DOHH2 (cell line): Measurements from ENCODE around the gene SLC6A11.

Source experiments
- CTCF ChIP-seq: fragments of 200-600 bp; sonication (generic); IDR thresholded peaks from one replicate; pipeline ENCODE4 v1.5.1; 2014; ENCODE audit warnings: antibody characterized with exemption, mild to moderate bottlenecking, low read depth, low read length; ENCODE audit not compliant: poor library complexity, severe bottlenecking
- EZH2phosphoT487 ChIP-seq: fragments of 200-600 bp; sonication (generic); IDR thresholded peaks from 2 replicates; pipeline ENCODE4 v1.6.1; 2017; ENCODE audit warnings: borderline replicate concordance, mild to moderate bottlenecking, antibody characterized with exemption, low read length, moderate library complexity, mixed read lengths

DNA sequence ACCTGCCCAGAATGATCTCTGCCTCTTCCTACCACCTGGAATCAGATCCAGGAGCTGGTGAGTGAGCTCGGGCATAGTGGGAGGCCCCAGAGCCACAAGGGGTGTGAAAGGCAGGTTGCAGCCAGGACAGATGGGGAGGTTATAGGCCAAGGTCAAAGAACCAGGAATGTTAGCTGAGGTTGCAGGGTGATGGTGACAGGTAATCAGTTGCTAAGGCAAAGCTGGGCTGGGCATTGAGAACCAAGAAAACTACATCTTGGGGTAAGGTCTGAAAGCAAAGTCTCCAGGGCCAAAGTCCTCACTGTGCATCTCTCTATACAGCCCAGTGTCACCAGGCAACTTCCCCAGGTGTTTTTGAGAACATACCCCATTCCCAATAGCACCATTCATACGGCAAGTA is 38.4 kb upstream of the SLC6A11 start:
- TF ChIP-seq CTCF (no peak), EZH2phosphoT487 (no peak)
